Sigmoid colon (tissue), 4 donors: ENCODE measurements around the gene SKAP1.

Experiments
- EP300 ChIP-seq, 4 donors: sonication (generic); formaldehyde crosslinking; IDR thresholded peaks; one replicate each; pipeline ENCODE4 v1.6.1; 2017; ENCODE audit warnings: antibody characterized with exemption in 4 of 4
- POLR2A ChIP-seq, 2 donors: fragments of 450-650 bp; IDR thresholded peaks; one replicate each; pipeline ENCODE4 v1.6.1; 2016; ENCODE audit warnings: antibody characterized with exemption in 2 of 2, mild to moderate bottlenecking in 2 of 2, moderate library complexity in 2 of 2
- POLR2AphosphoS5 ChIP-seq, 4 donors: sonication (generic); formaldehyde crosslinking; IDR thresholded peaks; one replicate each; pipeline ENCODE4 v1.6.1; 2017; ENCODE audit warnings: antibody characterized with exemption in 4 of 4
- TF ChIP-seq, protein P1 (sequence below), 4 experiments: fragments of 450-650 bp in 3 of 4; fragments of 200-600 bp in 1 of 4; IDR thresholded peaks; one replicate each; pipeline ENCODE4 v1.5.1; 2016 to 2019; ENCODE audit warnings: antibody characterized with exemption in 4 of 4, mild to moderate bottlenecking in 3 of 4, moderate library complexity in 2 of 4

DNA sequence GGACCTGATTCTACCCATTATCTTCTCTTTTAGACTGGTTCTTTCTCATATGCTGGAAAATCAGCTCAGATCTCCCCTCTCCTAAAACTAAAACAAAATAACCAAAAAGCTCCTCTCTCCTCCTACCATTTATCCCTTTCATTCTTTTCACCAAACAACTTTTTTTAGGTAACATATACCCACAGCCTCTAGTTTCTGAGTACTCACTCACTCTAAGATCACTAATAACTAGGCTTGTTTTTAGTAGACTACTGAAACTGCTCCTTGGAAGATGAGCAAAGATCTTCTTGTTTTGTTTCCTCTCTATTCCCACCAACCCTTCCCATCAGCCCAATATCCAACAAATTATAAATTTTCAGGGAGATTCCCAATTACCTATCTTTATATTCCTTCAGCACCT, 129.0 kb downstream of the SKAP1 start:
- TF ChIP-seq, protein P1, sequence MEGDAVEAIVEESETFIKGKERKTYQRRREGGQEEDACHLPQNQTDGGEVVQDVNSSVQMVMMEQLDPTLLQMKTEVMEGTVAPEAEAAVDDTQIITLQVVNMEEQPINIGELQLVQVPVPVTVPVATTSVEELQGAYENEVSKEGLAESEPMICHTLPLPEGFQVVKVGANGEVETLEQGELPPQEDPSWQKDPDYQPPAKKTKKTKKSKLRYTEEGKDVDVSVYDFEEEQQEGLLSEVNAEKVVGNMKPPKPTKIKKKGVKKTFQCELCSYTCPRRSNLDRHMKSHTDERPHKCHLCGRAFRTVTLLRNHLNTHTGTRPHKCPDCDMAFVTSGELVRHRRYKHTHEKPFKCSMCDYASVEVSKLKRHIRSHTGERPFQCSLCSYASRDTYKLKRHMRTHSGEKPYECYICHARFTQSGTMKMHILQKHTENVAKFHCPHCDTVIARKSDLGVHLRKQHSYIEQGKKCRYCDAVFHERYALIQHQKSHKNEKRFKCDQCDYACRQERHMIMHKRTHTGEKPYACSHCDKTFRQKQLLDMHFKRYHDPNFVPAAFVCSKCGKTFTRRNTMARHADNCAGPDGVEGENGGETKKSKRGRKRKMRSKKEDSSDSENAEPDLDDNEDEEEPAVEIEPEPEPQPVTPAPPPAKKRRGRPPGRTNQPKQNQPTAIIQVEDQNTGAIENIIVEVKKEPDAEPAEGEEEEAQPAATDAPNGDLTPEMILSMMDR (IDR thresholded peaks at IDR 0.05) = no peak
- TF ChIP-seq EP300 (IDR thresholded peaks at IDR 0.05) = no peak
- no peak for TF ChIP-seq POLR2AphosphoS5 (IDR thresholded peaks at IDR 0.05)
- no peak for TF ChIP-seq POLR2A (IDR thresholded peaks at IDR 0.05)
